HEK293 (cell line): Measurements from ENCODE around the gene ASMT.

ENCODE experiments used
- GLIS2 ChIP-seq: fragments of 450-650 bp; formaldehyde crosslinking; IDR thresholded peaks from 2 replicates; pipeline ENCODE4 v1.5.1; 2016; ENCODE audit warnings: missing biosample characterization, missing genetic modification characterization
- HOXA7 ChIP-seq: sonication (generic); formaldehyde crosslinking; IDR thresholded peaks from 2 replicates; pipeline ENCODE4 v1.8.1; 2022; ENCODE audit warnings: missing genetic modification reagents, borderline replicate concordance
- HOXC10 ChIP-seq: sonication (generic); formaldehyde crosslinking; IDR thresholded peaks from 2 replicates; pipeline ENCODE4 v1.8.1; 2023; ENCODE audit warnings: mild to moderate bottlenecking, missing genetic modification reagents
- MYNN ChIP-seq: fragments of 450-650 bp; formaldehyde crosslinking; IDR thresholded peaks from 2 replicates; pipeline ENCODE4 v1.5.1; 2016; ENCODE audit warnings: missing biosample characterization, missing genetic modification characterization, borderline replicate concordance
- MZF1 ChIP-seq: fragments of 450-650 bp; formaldehyde crosslinking; IDR thresholded peaks from 2 replicates; pipeline ENCODE4 v1.5.1; 2017; ENCODE audit warnings: missing biosample characterization, missing genetic modification characterization, borderline replicate concordance
- OVOL3 ChIP-seq: fragments of 450-650 bp; formaldehyde crosslinking; IDR thresholded peaks from 2 replicates; pipeline ENCODE4 v1.5.1; 2016; ENCODE audit warnings: missing biosample characterization, missing genetic modification characterization
- RBAK ChIP-seq: fragments of 450-650 bp; formaldehyde crosslinking; IDR thresholded peaks from 2 replicates; pipeline ENCODE4 v1.5.1; 2016; ENCODE audit warnings: missing biosample characterization, missing genetic modification characterization
- REPIN1 ChIP-seq: fragments of 450-650 bp; formaldehyde crosslinking; IDR thresholded peaks from 2 replicates; pipeline ENCODE4 v1.5.1; 2017; ENCODE audit warnings: missing biosample characterization, missing genetic modification characterization, low read depth
- ZBTB48 ChIP-seq: fragments of 450-650 bp; formaldehyde crosslinking; IDR thresholded peaks from 2 replicates; pipeline ENCODE4 v1.5.1; 2016; ENCODE audit warnings: missing biosample characterization, missing genetic modification characterization
- ZNF121 ChIP-seq: fragments of 450-650 bp; formaldehyde crosslinking; IDR thresholded peaks from 2 replicates; pipeline ENCODE4 v1.5.1; 2016; ENCODE audit warnings: missing biosample characterization, missing genetic modification characterization
- ZNF175 ChIP-seq: fragments of 450-650 bp; formaldehyde crosslinking; IDR thresholded peaks from 2 replicates; pipeline ENCODE4 v1.5.1; 2016; ENCODE audit warnings: missing biosample characterization, missing genetic modification characterization
- ZNF19 ChIP-seq: fragments of 450-650 bp; formaldehyde crosslinking; IDR thresholded peaks from 2 replicates; pipeline ENCODE4; 2016; ENCODE audit warnings: missing biosample characterization, missing genetic modification characterization, low read depth
- ZNF221 ChIP-seq: fragments of 450-650 bp; formaldehyde crosslinking; IDR thresholded peaks from 2 replicates; pipeline ENCODE4 v1.5.1; 2017; ENCODE audit warnings: missing biosample characterization, missing genetic modification characterization, borderline replicate concordance
- ZNF350 ChIP-seq: fragments of 450-650 bp; formaldehyde crosslinking; IDR thresholded peaks from 2 replicates; pipeline ENCODE4 v1.5.0; 2017; ENCODE audit warnings: missing biosample characterization, mild to moderate bottlenecking, missing genetic modification characterization
- ZNF394 ChIP-seq: fragments of 450-650 bp; formaldehyde crosslinking; IDR thresholded peaks from 2 replicates; pipeline ENCODE4 v1.5.1; 2016; ENCODE audit warnings: missing biosample characterization, missing genetic modification characterization, mild to moderate bottlenecking, moderate library complexity, borderline replicate concordance
- ZNF433 ChIP-seq: fragments of 450-650 bp; formaldehyde crosslinking; IDR thresholded peaks from 2 replicates; pipeline ENCODE4 v1.5.1; 2016; ENCODE audit warnings: missing biosample characterization, missing genetic modification characterization, low read depth
- ZNF549 ChIP-seq: fragments of 450-650 bp; IDR thresholded peaks from 2 replicates; pipeline ENCODE4 v1.5.1; 2018; ENCODE audit warnings: missing biosample characterization, missing genetic modification characterization, mild to moderate bottlenecking, inconsistent platforms, moderate library complexity
- ZNF654 ChIP-seq: fragments of 450-650 bp; formaldehyde crosslinking; IDR thresholded peaks from 2 replicates; pipeline ENCODE4 v1.5.1; 2016; ENCODE audit warnings: low read depth, missing biosample characterization, missing genetic modification characterization
- ZNF677 ChIP-seq: fragments of 450-650 bp; IDR thresholded peaks from 2 replicates; pipeline ENCODE4 v1.5.0; 2018; ENCODE audit warnings: missing biosample characterization, mild to moderate bottlenecking, missing genetic modification characterization, moderate library complexity
- ZNF777 ChIP-seq: fragments of 450-650 bp; formaldehyde crosslinking; IDR thresholded peaks from 2 replicates; pipeline ENCODE4 v1.5.1; 2017; ENCODE audit warnings: missing biosample characterization, missing genetic modification characterization, borderline replicate concordance
- ZNF791 ChIP-seq: fragments of 450-650 bp; formaldehyde crosslinking; IDR thresholded peaks from 2 replicates; pipeline ENCODE4 v1.5.1; 2016; ENCODE audit warnings: missing biosample characterization, missing genetic modification characterization
- TF ChIP-seq, protein P1 (sequence below): fragments of 450-650 bp; formaldehyde crosslinking; IDR thresholded peaks from 2 replicates; pipeline ENCODE4 v1.5.1; 2016; ENCODE audit warnings: missing biosample characterization, missing genetic modification characterization
- TF ChIP-seq, protein P2 (sequence below): fragments of 450-650 bp; formaldehyde crosslinking; IDR thresholded peaks from 2 replicates; pipeline ENCODE4 v1.5.1; 2016; ENCODE audit warnings: missing biosample characterization, missing genetic modification characterization
- TF ChIP-seq, protein P3 (sequence below): fragments of 450-650 bp; formaldehyde crosslinking; IDR thresholded peaks from 2 replicates; pipeline ENCODE4 v1.5.1; 2017; ENCODE audit warnings: missing biosample characterization, missing genetic modification characterization
- TF ChIP-seq, protein P4 (sequence below): fragments of 450-650 bp; formaldehyde crosslinking; IDR thresholded peaks from 2 replicates; pipeline ENCODE4 v1.5.1; 2016; ENCODE audit warnings: missing biosample characterization, missing genetic modification characterization
- TF ChIP-seq, protein P5 (sequence below): fragments of 450-650 bp; formaldehyde crosslinking; conservative IDR thresholded peaks from 2 replicates; pipeline ENCODE4 v1.5.1; 2016; ENCODE audit warnings: low read depth, missing biosample characterization, missing genetic modification characterization
- TF ChIP-seq, protein P6 (sequence below): fragments of 450-650 bp; formaldehyde crosslinking; IDR thresholded peaks from 2 replicates; pipeline ENCODE4 v1.5.1; 2016; ENCODE audit warnings: missing biosample characterization, missing genetic modification characterization

Gene ASMT

DNA sequence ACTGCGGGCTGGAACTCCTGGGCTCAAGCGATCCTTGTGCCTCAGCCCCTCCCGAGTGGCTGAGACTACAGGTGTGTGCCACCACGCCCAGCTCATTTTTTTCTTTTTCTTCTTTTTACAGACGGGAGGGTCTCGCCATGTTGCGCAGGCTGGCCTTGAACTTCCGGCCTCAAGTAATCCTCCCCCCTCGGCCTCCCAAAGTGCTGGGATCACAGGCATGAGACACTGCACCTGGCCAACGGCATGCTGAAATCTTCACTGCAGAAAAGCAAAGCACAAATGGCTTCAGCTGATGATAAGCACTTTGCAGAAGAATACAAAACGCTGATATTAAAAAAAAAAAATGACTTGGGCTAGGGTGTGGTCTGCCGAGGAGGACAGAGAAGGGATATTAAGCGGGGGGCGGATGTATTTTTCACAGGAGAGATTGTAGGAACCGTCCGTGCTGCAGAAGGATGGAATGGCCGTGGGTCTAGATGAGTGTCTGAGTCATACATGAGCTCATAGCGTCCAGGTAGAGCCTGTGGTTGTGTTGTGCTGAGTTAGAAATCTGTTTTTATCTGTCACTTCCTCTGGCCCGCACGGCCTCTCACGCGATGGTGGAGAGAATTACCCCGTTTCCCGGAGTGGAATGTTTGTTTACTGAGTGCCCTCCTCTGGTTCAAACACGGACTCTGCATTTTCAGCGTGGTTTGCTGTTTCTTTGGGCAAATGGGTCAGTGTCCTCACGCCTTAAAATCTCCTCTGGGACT is 32.0 kb upstream of the ASMT start (continued):
- TF ChIP-seq, protein P1, sequence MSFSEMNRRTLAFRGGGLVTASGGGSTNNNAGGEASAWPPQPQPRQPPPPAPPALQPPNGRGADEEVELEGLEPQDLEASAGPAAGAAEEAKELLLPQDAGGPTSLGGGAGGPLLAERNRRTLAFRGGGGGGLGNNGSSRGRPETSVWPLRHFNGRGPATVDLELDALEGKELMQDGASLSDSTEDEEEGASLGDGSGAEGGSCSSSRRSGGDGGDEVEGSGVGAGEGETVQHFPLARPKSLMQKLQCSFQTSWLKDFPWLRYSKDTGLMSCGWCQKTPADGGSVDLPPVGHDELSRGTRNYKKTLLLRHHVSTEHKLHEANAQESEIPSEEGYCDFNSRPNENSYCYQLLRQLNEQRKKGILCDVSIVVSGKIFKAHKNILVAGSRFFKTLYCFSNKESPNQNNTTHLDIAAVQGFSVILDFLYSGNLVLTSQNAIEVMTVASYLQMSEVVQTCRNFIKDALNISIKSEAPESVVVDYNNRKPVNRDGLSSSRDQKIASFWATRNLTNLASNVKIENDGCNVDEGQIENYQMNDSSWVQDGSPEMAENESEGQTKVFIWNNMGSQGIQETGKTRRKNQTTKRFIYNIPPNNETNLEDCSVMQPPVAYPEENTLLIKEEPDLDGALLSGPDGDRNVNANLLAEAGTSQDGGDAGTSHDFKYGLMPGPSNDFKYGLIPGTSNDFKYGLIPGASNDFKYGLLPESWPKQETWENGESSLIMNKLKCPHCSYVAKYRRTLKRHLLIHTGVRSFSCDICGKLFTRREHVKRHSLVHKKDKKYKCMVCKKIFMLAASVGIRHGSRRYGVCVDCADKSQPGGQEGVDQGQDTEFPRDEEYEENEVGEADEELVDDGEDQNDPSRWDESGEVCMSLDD (tag by site-specific recombination), result peak; percentile 29; the same call in 1 of the 2 replicates
- TF ChIP-seq ZNF350 (tag by site-specific recombination), result no peak
- 0 out of 2 replicates have a peak, but pooled peaks have one; percentile 29 for TF ChIP-seq ZNF394
- TF ChIP-seq, protein P2, sequence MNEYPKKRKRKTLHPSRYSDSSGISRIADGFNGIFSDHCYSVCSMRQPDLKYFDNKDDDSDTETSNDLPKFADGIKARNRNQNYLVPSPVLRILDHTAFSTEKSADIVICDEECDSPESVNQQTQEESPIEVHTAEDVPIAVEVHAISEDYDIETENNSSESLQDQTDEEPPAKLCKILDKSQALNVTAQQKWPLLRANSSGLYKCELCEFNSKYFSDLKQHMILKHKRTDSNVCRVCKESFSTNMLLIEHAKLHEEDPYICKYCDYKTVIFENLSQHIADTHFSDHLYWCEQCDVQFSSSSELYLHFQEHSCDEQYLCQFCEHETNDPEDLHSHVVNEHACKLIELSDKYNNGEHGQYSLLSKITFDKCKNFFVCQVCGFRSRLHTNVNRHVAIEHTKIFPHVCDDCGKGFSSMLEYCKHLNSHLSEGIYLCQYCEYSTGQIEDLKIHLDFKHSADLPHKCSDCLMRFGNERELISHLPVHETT (tag by site-specific recombination), result peak; percentile 56; the same call in 1 of the 2 replicates
- TF ChIP-seq, protein P3, sequence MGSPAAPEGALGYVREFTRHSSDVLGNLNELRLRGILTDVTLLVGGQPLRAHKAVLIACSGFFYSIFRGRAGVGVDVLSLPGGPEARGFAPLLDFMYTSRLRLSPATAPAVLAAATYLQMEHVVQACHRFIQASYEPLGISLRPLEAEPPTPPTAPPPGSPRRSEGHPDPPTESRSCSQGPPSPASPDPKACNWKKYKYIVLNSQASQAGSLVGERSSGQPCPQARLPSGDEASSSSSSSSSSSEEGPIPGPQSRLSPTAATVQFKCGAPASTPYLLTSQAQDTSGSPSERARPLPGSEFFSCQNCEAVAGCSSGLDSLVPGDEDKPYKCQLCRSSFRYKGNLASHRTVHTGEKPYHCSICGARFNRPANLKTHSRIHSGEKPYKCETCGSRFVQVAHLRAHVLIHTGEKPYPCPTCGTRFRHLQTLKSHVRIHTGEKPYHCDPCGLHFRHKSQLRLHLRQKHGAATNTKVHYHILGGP, result no peak
- no peak for TF ChIP-seq MZF1
- TF ChIP-seq ZNF549 (tag by site-specific recombination), result no peak
- TF ChIP-seq ZNF433, result no peak
- TF ChIP-seq RBAK (tag by site-specific recombination), result no peak
- TF ChIP-seq, protein P4, sequence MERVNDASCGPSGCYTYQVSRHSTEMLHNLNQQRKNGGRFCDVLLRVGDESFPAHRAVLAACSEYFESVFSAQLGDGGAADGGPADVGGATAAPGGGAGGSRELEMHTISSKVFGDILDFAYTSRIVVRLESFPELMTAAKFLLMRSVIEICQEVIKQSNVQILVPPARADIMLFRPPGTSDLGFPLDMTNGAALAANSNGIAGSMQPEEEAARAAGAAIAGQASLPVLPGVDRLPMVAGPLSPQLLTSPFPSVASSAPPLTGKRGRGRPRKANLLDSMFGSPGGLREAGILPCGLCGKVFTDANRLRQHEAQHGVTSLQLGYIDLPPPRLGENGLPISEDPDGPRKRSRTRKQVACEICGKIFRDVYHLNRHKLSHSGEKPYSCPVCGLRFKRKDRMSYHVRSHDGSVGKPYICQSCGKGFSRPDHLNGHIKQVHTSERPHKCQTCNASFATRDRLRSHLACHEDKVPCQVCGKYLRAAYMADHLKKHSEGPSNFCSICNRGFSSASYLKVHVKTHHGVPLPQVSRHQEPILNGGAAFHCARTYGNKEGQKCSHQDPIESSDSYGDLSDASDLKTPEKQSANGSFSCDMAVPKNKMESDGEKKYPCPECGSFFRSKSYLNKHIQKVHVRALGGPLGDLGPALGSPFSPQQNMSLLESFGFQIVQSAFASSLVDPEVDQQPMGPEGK, result peak; percentile 85
- TF ChIP-seq, protein P5, sequence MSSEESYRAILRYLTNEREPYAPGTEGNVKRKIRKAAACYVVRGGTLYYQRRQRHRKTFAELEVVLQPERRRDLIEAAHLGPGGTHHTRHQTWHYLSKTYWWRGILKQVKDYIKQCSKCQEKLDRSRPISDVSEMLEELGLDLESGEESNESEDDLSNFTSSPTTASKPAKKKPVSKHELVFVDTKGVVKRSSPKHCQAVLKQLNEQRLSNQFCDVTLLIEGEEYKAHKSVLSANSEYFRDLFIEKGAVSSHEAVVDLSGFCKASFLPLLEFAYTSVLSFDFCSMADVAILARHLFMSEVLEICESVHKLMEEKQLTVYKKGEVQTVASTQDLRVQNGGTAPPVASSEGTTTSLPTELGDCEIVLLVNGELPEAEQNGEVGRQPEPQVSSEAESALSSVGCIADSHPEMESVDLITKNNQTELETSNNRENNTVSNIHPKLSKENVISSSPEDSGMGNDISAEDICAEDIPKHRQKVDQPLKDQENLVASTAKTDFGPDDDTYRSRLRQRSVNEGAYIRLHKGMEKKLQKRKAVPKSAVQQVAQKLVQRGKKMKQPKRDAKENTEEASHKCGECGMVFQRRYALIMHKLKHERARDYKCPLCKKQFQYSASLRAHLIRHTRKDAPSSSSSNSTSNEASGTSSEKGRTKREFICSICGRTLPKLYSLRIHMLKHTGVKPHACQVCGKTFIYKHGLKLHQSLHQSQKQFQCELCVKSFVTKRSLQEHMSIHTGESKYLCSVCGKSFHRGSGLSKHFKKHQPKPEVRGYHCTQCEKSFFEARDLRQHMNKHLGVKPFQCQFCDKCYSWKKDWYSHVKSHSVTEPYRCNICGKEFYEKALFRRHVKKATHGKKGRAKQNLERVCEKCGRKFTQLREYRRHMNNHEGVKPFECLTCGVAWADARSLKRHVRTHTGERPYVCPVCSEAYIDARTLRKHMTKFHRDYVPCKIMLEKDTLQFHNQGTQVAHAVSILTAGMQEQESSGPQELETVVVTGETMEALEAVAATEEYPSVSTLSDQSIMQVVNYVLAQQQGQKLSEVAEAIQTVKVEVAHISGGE (tag by site-specific recombination), result no peak
- no peak for TF ChIP-seq ZNF654 (tag by site-specific recombination)
- TF ChIP-seq GLIS2 (tag by site-specific recombination), result peak; percentile 60
- TF ChIP-seq OVOL3, result no peak
- no peak for TF ChIP-seq MYNN (tag by site-specific recombination)
- no peak for TF ChIP-seq ZNF791 (tag by site-specific recombination)
- no peak for TF ChIP-seq ZNF121 (tag by site-specific recombination)
- TF ChIP-seq HOXC10 (CRISPR knock-in tag), result no peak
- TF ChIP-seq HOXA7 (CRISPR knock-in tag), result no peak
- TF ChIP-seq, protein P6, sequence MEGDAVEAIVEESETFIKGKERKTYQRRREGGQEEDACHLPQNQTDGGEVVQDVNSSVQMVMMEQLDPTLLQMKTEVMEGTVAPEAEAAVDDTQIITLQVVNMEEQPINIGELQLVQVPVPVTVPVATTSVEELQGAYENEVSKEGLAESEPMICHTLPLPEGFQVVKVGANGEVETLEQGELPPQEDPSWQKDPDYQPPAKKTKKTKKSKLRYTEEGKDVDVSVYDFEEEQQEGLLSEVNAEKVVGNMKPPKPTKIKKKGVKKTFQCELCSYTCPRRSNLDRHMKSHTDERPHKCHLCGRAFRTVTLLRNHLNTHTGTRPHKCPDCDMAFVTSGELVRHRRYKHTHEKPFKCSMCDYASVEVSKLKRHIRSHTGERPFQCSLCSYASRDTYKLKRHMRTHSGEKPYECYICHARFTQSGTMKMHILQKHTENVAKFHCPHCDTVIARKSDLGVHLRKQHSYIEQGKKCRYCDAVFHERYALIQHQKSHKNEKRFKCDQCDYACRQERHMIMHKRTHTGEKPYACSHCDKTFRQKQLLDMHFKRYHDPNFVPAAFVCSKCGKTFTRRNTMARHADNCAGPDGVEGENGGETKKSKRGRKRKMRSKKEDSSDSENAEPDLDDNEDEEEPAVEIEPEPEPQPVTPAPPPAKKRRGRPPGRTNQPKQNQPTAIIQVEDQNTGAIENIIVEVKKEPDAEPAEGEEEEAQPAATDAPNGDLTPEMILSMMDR (tag by site-specific recombination), result no peak
- TF ChIP-seq ZBTB48 (tag by site-specific recombination), result no peak
- TF ChIP-seq ZNF777 (tag by site-specific recombination), result no peak
- no peak for TF ChIP-seq ZNF175 (tag by site-specific recombination)
- TF ChIP-seq REPIN1 (tag by site-specific recombination), result no peak
- no peak for TF ChIP-seq ZNF677 (tag by site-specific recombination)
- no peak for TF ChIP-seq ZNF221 (tag by site-specific recombination)
- no peak for TF ChIP-seq ZNF19 (tag by site-specific recombination)
